CD4-positive, alpha-beta T cell treated with Interleukin-17A for 4 hours (primary cell): ENCODE results near the gene ISG15.
"Not testable (repeated sequence)": the region's sequence is repeated elsewhere in the genome, so short reads cannot be mapped to it uniquely, and the experiment has no call there.

Experiments
- DNase-seq: peaks from one replicate; pipeline ENCODE4 v3.0.0-alpha.2; 2020; ENCODE audit warnings: mixed read lengths

The ISG15 gene

DNA sequence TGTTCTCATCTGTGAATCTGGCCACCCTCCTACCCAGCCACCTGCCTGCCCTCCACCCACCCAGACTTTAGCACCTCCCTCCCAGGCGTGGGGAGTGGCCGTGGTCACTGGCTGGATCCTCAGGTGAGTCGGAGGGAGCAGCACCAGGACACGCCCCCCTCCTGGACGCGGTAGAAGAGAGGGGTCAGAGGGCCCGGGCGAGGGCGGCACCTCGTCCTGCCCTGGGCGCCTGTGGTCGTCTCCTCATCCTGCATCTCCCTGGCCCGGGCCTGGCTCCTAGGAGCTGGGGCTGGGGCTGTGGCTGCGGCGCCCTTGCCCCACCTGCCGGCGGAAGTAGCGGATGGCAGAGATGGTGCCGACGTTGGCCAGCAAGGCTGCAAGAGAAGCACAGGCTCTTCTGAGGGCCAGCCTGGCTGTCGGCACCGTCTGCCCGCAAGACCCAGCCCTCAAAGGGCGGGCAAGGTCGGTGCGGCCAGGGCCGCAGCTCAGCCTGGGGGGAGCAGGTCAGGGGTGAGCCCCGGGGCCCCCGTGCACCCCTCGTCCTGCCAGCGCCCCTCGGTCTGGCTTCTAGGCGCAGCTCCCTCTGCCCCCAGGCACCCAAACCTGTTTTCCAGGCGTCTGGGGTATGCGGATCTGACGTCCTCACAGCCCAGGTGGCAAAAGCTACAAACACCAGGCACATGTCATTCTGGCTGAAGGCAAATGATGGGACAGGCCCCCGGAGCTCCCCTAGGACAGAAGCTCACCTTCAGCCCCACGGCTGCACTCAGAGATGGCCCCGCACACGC, 37.2 kb upstream of the ISG15 start:
- peak; percentile 75 for DNase-seq

DNA sequence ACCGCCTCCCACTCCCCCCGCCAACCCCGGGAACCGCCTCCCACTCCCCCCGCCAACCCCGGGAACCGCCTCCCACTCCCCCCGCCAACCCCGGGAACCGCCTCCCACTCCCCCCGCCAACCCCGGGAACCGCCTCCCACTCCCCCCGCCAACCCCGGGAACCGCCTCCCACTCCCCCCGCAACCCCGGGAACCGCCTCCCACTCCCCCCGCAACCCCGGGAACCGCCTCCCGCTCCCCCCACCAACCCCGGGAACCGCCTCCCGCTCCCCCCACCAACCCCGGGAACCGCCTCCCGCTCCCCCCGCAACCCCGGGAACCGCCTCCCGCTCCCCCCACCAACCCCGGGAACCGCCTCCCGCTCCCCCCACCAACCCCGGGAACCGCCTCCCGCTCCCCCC, 36.5 kb upstream of the ISG15 start:
- not testable (repeated sequence) for DNase-seq

GRCh38 chr1:978069-978834, 35.0 kb upstream of the ISG15 start:
- DNase-seq: no peak

DNA sequence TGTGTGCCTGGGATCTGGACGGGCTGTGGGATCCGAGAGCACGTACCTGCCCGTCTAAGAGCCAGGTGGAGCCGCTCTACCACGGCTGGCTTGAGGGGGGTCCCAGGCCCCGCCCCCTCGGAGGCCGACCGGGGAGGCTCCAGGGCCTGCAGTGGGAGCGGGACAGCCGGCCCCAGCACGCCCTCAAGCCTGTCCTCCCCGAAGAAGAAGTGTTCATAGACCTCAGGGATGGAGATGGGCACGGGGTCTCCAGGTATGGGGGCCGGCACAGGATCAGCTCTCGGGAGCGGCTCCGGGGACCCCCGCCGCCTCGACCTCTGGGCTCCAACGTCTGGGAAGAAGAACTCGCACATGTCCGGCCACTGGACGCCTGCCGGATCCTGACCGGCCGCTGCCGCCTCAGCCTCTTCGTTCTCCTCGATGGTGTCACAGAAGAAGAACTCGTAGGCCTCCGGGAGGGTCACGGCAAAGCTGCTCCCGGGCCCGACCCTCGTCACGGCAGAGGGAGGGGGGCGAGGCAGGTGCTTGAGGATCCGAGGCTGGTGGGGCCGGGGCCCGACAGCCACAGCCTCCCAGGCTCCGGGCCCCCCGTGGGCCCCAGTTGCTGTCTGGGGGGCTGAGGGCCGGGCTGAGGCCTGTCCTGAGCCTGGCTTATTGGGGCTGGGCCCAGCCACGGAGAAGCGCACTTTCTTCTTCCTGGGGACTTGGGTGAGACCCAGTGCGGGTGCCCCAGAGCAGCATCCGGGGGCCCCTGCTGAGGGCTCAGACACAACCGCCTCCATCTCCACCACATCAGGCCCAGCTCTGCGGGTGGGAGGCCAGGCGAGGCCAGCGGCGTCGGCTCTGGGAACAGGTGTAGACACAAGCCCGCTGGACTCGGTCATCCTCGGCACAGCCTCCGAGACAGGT, 34.2 kb upstream of the ISG15 start:
- DNase-seq: no peak

DNA sequence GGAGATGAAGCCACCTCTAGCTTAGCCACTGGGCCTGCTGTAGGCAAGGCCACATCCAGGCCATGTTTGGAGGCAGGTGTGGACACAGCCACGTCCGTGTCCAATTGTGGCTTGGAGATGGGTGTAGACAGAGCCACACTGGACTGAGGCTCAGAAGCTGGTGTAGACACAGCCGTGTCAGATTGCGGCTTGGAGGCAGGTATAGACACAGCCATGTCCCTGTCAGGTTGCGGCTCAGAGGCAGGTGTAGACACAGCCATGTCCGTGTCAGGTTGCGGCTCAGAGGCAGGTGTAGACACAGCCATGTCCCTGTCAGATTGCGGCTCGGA, 33.6 kb upstream of the ISG15 start:
- no peak for DNase-seq

DNA sequence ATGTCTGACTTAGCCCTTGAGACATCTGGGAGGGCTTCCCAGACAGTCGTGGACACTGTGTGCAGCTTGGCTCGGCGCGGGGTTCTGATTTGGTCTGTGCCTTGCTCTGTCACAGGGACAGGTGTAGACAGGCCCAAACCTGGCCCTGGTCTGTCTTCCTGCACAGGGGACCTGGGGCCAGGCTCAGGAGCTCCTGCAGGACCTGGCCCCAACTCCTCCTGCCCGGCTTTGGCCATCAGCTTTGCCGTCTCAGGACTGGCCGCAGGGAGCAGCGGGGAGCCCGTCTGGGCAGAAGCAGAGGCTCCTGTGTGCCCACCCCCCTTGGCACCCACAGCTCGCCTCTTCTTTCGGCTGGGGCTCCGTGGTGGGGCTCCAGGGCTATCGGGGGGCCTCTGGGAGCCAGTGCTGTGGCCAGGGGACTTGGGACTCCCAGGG, 33.1 kb upstream of the ISG15 start:
- DNase-seq: no peak

GRCh38 chr1:980602-981395, 32.5 kb upstream of the ISG15 start:
- DNase-seq: no peak

- DNase-seq: no peak
Measured at GRCh38 chr1:981491-981954, 31.8 kb upstream of the ISG15 start.

GRCh38 chr1:981955-982558, 31.2 kb upstream of the ISG15 start, which contains the start of gene PERM1:
PERM1 (minus strand) TSS chr1:982093; CDS start chr1:981029, 1,064 bp downstream.
- no peak for DNase-seq

- DNase-seq: no peak
Measured at GRCh38 chr1:982765-983436, 30.4 kb upstream of the ISG15 start.

DNA sequence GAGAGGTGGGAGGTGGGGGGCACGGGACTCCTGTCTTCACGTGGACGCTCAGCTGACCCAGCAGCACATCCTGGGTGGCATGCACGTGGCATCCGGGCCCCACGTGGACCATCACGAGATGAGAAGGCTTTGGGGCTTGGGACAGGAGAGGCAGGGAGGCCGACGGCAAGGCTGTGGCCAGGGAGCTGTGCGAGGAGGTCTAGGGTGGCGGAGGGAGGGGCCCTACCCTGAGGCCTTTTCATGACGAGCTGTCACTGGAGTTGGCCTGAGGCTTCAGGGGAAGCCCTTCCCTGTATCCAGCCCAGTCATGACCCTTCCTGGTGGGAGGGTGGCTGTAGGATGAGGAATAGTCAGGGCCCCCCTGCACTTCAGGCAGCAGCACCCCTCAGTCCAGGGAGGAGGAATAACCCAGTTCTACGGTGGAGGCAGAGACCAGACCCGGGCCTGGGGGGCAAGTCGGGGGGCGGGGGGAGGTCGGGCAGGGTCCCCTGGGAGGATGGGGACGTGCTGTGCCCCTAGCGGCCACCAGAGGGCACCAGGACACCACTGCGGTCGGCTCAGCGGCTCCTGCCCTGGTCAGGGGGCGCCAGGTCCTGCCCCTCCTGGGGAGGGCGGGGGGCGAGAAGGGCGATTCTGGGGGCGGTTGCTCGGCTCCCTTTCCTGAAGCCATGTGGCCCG, 29.4 kb upstream of the ISG15 start:
- peak; percentile 74 for DNase-seq

- no peak for DNase-seq
Measured at GRCh38 chr1:984476-984814, 28.9 kb upstream of the ISG15 start.

- no peak for DNase-seq
Measured at GRCh38 chr1:985126-985525, 28.2 kb upstream of the ISG15 start.

DNA sequence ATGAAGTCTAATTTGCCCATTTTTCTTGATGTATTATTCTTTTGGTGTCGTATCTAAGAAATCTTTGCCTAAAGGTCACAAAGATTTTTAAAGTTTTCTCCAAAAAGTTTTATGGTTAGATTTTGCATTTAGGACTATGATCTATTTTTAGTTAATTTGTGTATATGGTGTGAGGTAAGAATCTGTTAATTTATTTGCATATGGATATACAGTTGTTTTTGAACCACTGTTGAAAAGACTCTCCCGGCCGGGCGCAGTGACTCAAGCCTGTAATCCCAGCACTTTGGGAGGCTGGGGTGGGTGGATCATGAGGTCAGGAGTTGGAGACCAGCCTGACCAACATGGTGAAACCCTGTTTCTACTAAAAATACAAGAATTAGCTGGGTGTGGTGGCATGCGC, 25.2 kb upstream of the ISG15 start:
- DNase-seq: not testable (repeated sequence)

DNA sequence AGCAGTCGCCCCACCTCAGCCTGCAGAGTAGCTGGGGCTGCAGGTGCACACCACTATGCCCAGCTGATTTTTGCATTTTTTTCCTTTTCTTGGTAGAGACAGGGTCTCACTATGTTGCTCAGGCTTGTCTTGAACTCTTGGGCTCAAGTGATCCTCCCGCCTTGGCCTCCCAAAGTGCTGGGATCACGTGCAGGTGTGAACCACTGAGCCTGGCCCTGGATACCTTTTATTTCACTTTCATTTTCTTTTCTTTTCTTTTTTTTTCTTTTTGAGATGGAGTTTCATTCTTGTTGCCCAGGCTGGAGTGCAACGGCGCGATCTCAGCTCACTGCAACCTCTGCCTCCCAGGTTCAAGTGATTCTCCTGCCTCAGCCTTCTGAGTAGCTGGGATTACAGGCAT, 22.0 kb upstream of the ISG15 start:
- not testable (repeated sequence) for DNase-seq

DNA sequence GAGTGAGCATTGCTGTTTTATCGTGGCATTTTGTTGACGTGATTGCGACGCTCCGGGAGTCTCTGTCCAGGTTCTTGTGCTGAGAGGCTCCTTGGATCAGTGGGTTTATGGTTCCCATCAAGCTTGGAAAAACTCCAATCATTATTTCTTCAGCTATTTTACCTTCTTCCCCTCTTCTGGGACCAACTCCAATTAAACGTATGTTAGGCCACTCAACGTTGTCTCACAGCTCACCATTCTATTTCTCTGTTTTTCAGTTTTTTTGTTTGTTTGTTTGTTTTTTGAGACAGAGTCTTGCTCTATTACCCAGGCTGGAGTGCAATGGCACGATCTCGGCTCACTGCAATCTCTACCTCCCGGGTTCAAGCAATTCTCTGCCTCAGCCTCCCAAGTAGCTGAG, 21.4 kb upstream of the ISG15 start:
- no peak for DNase-seq

DNA sequence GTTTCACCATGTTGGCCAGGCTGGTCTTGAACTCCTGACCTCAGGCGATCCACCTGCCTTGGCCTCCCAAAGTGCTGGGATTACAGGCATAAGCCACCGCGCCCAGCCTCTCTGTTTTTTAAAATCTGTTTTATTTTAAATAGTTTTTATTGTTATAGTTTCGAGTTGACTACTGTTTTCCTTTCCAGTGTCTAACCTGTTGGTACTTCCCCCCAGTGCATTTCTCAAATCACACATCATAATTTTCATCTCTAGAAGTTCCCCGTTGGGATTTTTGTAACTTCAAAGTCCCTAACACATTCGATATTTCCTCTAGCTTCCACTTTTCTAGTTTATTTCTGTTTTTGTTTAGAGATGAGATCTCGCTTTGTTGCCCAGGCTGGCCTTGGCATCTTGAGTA, 20.9 kb upstream of the ISG15 start:
- DNase-seq: no peak

DNA sequence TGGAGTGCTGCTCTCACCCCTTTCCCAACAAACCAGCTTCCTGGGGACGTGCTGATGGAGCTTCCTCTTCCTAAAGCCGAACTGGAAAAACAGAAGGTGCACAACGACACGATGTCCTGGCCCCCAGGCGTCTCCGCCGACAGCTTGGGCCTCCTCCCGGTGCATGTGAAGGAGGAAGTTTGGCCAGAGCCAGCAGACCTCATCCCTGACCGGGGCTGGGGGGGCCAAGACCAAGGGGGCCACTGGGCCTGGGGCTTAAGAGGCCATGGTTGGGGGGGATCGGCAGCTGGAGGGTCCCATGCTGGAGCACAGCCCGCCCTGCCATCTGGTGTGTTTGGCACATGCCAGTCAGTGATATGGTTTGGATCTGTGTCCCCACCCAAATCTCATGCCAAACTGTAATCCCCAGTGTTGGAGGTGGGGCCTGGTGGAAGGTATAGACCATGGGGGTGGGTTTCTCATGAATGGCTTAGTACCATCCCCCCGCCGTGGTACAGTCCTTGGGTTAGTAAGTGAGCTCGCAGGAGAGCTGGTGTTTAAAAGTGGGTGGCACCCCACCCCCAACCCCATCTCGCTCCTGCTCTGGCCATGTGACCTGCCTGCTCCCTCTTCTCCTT, 19.8 kb upstream of the ISG15 start:
- no peak for DNase-seq

DNA sequence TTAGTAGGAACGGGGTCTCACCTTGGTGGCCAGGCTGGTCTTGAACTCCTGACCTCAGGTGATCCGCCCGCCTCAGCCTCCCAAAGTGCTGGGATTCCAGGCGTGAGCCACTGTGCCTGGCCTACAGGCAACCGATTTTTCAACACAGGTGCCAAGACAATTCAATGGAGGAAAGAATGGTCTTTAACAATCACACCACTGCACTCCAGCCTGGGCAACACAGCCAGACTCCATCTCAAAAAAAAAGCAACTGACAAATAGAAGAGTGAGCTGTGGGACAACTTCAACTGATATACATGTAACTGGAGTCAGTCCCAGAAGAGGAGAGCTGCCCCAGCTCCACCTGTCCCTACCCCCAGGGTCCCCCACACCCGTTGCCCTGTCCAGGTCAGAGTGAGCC, 18.8 kb upstream of the ISG15 start:
- not testable (repeated sequence) for DNase-seq
